Chondrocyte (in vitro differentiated cells): Measurements from ENCODE around the gene CTDSP1. TPM values are rescaled to one million over a fixed set of nuclear protein-coding genes. Genes with fewer than 3 reads are reported as not detected.

Experiments used
- DNase-seq: peaks from one replicate; pipeline ENCODE4 v3.0.0; 2021; ENCODE audit warnings: mixed read lengths, low spot score
- H3K27ac Mint-ChIP-seq: one replicate; pipeline ENCODE4 v1.8.0; 2021; ENCODE audit warnings: mild to moderate bottlenecking, moderate library complexity, mixed read lengths; ENCODE audit not compliant: unreplicated experiment
- H3K27me3 Mint-ChIP-seq: 2 replicates; pipeline ENCODE4 v1.8.0; 2021; ENCODE audit warnings: low read depth, mixed read lengths
- H3K36me3 Mint-ChIP-seq: 2 replicates; pipeline ENCODE4 v1.8.0; 2021; ENCODE audit warnings: low read depth, mixed read lengths
- H3K4me1 Mint-ChIP-seq: 2 replicates; pipeline ENCODE4 v1.8.0; 2021; ENCODE audit warnings: low read depth, mild to moderate bottlenecking, mixed read lengths
- H3K4me3 Mint-ChIP-seq: one replicate; pipeline ENCODE4 v1.8.0; 2021; ENCODE audit warnings: mild to moderate bottlenecking, moderate library complexity, mixed read lengths; ENCODE audit not compliant: unreplicated experiment
- H3K9me3 Mint-ChIP-seq: 2 replicates; pipeline ENCODE4 v1.8.0; 2021; ENCODE audit warnings: low read depth, mixed read lengths
- total RNA-seq: library from RNA; stranded (reverse); gene quantifications from 3 replicates; pipeline ENCODE4 v1.2.1, GENCODE V29; 2021
- TF ChIP-seq, protein P1 (sequence below): fragments of 200-600 bp; sonication (generic); IDR thresholded peaks from 2 replicates; pipeline ENCODE4 v1.5.0; 2021; ENCODE audit warnings: antibody characterized with exemption, mild to moderate bottlenecking, moderate library complexity

The CTDSP1 gene
- total RNA-seq, 1 donor from 2014 or later = 95.3 TPM

GRCh38 chr2:218444692-218445357, 45.2 kb downstream of the CTDSP1 start:
- no peaks in the 10 kb centered on the region for H3K9me3 Mint-ChIP-seq
- peaks cover 11% of the 10 kb centered on the region for H3K36me3 Mint-ChIP-seq
- no peaks in the 10 kb centered on the region for H3K27me3 Mint-ChIP-seq
- H3K4me3 Mint-ChIP-seq = no peak overlapping the region
- H3K27ac Mint-ChIP-seq = no peak overlapping the region
- TF ChIP-seq, protein P1, sequence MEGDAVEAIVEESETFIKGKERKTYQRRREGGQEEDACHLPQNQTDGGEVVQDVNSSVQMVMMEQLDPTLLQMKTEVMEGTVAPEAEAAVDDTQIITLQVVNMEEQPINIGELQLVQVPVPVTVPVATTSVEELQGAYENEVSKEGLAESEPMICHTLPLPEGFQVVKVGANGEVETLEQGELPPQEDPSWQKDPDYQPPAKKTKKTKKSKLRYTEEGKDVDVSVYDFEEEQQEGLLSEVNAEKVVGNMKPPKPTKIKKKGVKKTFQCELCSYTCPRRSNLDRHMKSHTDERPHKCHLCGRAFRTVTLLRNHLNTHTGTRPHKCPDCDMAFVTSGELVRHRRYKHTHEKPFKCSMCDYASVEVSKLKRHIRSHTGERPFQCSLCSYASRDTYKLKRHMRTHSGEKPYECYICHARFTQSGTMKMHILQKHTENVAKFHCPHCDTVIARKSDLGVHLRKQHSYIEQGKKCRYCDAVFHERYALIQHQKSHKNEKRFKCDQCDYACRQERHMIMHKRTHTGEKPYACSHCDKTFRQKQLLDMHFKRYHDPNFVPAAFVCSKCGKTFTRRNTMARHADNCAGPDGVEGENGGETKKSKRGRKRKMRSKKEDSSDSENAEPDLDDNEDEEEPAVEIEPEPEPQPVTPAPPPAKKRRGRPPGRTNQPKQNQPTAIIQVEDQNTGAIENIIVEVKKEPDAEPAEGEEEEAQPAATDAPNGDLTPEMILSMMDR = no peak
- no peak for DNase-seq
- H3K4me1 Mint-ChIP-seq = peaks cover 3% of the 10 kb centered on the region

DNA sequence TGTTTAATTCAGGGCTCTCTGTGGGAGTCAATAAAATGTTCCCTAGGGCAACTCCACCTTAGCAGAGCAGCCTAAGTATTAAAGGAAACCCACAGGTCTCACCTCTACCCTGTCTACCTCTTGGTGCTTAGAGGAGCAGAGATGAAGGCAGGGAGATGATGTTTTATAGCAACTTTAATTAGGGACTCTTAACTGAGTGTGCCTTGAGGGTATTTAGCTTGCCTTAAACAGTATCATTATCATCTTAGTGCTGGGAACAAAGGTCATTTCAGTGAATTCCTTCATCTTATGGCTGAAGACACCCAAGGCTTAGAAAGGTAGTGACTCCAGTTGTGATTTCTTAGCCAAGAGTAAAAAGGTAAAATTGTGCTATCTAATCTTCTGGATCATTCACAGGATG, 45.9 kb downstream of the CTDSP1 start:
- TF ChIP-seq, protein P1 = no peak
- Mint-ChIP-seq H3K36me3 (peaks cover 11% of the 10 kb centered on the region), H3K9me3 (no peaks in the 10 kb centered on the region), H3K27me3 (no peaks in the 10 kb centered on the region), H3K4me3 (no peak overlapping the region), H3K27ac (no peak overlapping the region), H3K4me1 (peaks cover 3% of the 10 kb centered on the region)
- DNase-seq = no peak

- TF ChIP-seq, protein P1 = no peak
- Mint-ChIP-seq H3K27me3 (no peaks in the 10 kb centered on the region), H3K27ac (no peak overlapping the region), H3K4me3 (no peak overlapping the region), H3K9me3 (no peaks in the 10 kb centered on the region), H3K36me3 (peaks cover 11% of the 10 kb centered on the region), H3K4me1 (peaks cover 3% of the 10 kb centered on the region)
- no peak for DNase-seq
Observed at GRCh38 chr2:218446547-218446946, 46.9 kb downstream of the CTDSP1 start.

GRCh38 chr2:218447072-218447471, 47.4 kb downstream of the CTDSP1 start:
- DNase-seq = no peak
- Mint-ChIP-seq H3K27ac (no peak overlapping the region), H3K27me3 (no peaks in the 10 kb centered on the region), H3K9me3 (no peaks in the 10 kb centered on the region), H3K4me1 (peaks cover 3% of the 10 kb centered on the region), H3K4me3 (no peak overlapping the region), H3K36me3 (peaks cover 11% of the 10 kb centered on the region)
- TF ChIP-seq, protein P1 = no peak

DNA sequence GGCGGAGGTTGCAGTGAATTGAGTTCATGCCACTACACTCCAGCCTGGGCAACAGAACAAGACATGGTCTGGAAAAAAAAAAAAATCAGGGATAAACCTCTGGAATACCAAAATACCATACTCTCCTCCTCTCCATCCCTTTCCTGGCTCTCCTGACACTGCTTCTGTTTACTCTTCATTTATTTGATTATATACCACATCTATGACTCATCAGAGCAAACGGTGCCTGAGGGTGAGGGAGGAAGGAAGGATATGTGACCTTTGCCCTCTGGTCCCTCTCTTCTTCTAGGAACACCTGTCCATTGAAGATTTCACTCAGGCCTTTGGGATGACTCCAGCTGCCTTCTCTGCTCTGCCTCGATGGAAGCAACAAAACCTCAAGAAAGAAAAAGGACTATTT, 49.3 kb downstream of the CTDSP1 start:
- no peak for DNase-seq
- Mint-ChIP-seq H3K4me3 (no peak overlapping the region), H3K27me3 (no peaks in the 10 kb centered on the region), H3K9me3 (no peaks in the 10 kb centered on the region), H3K4me1 (peaks cover 3% of the 10 kb centered on the region), H3K36me3 (peaks cover 11% of the 10 kb centered on the region), H3K27ac (no peak overlapping the region)
- TF ChIP-seq, protein P1 = no peak
